ENCODE data around the gene SAFB.

DNA sequence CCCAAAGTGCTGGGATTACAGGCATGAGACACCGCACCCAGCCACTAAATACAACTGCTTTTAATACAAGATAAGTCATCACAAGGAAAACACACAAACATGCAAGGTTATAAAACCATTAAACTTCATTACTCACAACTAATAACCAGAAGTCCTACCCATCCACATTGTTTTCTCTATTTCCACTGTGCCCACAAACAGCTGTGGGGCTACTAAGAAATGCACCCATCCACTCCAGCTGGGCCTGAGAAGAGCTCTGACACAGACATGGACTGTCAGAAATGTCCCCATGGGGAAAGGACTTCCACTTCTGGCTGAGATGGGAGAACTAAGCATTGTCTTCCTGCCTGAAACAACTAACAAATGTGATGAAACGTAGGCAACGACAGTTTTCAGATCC is 17.5 kb upstream of the SAFB start:
- TF ChIP-seq BACH2 (CRISPR knock-in tag; IDR thresholded peaks at IDR 0.05; ENCODE audit: borderline replicate concordance) (no peak), CSDC2 (CRISPR knock-in tag; IDR thresholded peaks at IDR 0.05) (no peak), ZFP30 (CRISPR knock-in tag; IDR thresholded peaks at IDR 0.05) (no peak), CSRNP3 (CRISPR knock-in tag; IDR thresholded peaks at IDR 0.05) (no peak), OSR1 (CRISPR knock-in tag; IDR thresholded peaks at IDR 0.05) (no peak), RARB (CRISPR knock-in tag; IDR thresholded peaks at IDR 0.05) (no peak), CREB5 (CRISPR knock-in tag; IDR thresholded peaks at IDR 0.05; ENCODE audit: low read depth) (no peak), TOX (CRISPR knock-in tag; IDR thresholded peaks at IDR 0.05; ENCODE audit: borderline replicate concordance) (no peak)
